Mammary epithelial cell (primary cell): ENCODE results near the gene CT45A2.
"Not testable (repeated sequence)": the region's sequence is repeated elsewhere in the genome, so short reads cannot be mapped to it uniquely, and the experiment has no call there.

Experiments used
- CTCF ChIP-seq, 2 donors: IDR thresholded peaks in 1 of 2; conservative IDR thresholded peaks in 1 of 2; 2 replicates each; pipeline ENCODE4 v1.5.1; 2011 to 2012; ENCODE audit warnings: inconsistent platforms in 2 of 2, low read length in 2 of 2, mild to moderate bottlenecking in 2 of 2, control low read depth in 1 of 2, low read depth in 1 of 2; ENCODE audit not compliant: insufficient read depth in 1 of 2; ENCODE audit errors: extremely low read depth in 1 of 2
- EZH2 ChIP-seq: IDR thresholded peaks from 2 replicates; pipeline ENCODE4 v1.6.1; 2012; ENCODE audit warnings: low read length, inconsistent platforms, borderline replicate concordance

DNA sequence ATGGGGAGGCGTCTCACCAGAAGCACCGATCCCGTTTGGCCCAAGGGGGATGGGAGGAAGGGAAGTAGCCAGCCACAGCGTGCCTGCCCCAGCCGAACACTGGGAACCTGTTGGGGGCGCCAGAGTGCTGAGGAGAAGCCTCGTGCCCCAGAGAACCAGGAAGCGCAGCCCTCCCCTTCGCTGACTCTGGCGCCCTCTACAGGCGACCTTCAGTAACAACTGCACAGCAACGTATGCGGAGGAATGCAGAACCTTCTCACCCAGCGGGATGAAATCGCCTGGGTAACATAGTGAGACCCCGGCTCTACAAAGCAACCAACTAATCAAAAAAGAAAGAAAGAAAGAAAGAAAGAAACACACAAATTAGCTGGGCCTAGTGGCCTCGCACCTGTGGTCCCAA is 34.6 kb upstream of the CT45A2 start, which contains the start of gene CT45A8:
- not testable (repeated sequence) for TF ChIP-seq EZH2; CTCF (conservative IDR thresholded peaks at IDR 0.05 in 1 of 2, IDR thresholded peaks at IDR 0.05 in 1 of 2; ENCODE audit: extremely low read depth in 1 of 2, insufficient read depth in 1 of 2, low read depth in 1 of 2, low read length in 2 of 2)
